ENCODE results near the gene BRIP1.

DNA sequence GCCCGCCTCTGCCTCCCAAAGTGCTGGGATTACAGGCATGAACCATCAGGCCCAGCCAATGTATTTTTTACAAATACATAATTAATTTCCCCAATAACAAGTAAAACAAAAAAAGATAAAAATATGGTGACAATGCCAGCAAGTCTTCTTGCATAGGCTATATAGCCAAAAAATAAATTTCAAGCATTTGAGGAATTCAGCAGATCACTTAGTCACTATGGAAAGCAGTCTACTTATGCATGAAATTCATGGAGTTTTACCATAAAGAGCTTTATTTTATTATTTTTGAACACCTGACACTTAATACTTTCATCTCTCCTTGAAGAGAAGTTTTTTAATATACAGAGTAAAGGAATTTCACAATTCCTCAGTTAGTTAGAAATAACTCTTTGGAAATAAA, 56.4 kb downstream of the BRIP1 start:
- no peak for TF ChIP-seq IRF2 (CRISPR knock-in tag; IDR thresholded peaks at IDR 0.05; ENCODE audit: borderline replicate concordance, low read depth)
- TF ChIP-seq ZNF263 (CRISPR knock-in tag; IDR thresholded peaks at IDR 0.05; ENCODE audit: low read depth) = no peak
- TF ChIP-seq, protein P1, sequence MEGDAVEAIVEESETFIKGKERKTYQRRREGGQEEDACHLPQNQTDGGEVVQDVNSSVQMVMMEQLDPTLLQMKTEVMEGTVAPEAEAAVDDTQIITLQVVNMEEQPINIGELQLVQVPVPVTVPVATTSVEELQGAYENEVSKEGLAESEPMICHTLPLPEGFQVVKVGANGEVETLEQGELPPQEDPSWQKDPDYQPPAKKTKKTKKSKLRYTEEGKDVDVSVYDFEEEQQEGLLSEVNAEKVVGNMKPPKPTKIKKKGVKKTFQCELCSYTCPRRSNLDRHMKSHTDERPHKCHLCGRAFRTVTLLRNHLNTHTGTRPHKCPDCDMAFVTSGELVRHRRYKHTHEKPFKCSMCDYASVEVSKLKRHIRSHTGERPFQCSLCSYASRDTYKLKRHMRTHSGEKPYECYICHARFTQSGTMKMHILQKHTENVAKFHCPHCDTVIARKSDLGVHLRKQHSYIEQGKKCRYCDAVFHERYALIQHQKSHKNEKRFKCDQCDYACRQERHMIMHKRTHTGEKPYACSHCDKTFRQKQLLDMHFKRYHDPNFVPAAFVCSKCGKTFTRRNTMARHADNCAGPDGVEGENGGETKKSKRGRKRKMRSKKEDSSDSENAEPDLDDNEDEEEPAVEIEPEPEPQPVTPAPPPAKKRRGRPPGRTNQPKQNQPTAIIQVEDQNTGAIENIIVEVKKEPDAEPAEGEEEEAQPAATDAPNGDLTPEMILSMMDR (IDR thresholded peaks at IDR 0.05) = no peak
- no peak for TF ChIP-seq ETV6 (CRISPR knock-in tag; IDR thresholded peaks at IDR 0.05)
- TF ChIP-seq, protein P2, sequence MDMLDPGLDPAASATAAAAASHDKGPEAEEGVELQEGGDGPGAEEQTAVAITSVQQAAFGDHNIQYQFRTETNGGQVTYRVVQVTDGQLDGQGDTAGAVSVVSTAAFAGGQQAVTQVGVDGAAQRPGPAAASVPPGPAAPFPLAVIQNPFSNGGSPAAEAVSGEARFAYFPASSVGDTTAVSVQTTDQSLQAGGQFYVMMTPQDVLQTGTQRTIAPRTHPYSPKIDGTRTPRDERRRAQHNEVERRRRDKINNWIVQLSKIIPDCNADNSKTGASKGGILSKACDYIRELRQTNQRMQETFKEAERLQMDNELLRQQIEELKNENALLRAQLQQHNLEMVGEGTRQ (CRISPR knock-in tag; IDR thresholded peaks at IDR 0.05) = no peak
- TF ChIP-seq, protein P3, sequence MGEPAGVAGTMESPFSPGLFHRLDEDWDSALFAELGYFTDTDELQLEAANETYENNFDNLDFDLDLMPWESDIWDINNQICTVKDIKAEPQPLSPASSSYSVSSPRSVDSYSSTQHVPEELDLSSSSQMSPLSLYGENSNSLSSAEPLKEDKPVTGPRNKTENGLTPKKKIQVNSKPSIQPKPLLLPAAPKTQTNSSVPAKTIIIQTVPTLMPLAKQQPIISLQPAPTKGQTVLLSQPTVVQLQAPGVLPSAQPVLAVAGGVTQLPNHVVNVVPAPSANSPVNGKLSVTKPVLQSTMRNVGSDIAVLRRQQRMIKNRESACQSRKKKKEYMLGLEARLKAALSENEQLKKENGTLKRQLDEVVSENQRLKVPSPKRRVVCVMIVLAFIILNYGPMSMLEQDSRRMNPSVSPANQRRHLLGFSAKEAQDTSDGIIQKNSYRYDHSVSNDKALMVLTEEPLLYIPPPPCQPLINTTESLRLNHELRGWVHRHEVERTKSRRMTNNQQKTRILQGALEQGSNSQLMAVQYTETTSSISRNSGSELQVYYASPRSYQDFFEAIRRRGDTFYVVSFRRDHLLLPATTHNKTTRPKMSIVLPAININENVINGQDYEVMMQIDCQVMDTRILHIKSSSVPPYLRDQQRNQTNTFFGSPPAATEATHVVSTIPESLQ (CRISPR knock-in tag; IDR thresholded peaks at IDR 0.05) = no peak
- TF ChIP-seq ZNF232 (CRISPR knock-in tag; IDR thresholded peaks at IDR 0.05) = no peak
- TF ChIP-seq, protein P4, sequence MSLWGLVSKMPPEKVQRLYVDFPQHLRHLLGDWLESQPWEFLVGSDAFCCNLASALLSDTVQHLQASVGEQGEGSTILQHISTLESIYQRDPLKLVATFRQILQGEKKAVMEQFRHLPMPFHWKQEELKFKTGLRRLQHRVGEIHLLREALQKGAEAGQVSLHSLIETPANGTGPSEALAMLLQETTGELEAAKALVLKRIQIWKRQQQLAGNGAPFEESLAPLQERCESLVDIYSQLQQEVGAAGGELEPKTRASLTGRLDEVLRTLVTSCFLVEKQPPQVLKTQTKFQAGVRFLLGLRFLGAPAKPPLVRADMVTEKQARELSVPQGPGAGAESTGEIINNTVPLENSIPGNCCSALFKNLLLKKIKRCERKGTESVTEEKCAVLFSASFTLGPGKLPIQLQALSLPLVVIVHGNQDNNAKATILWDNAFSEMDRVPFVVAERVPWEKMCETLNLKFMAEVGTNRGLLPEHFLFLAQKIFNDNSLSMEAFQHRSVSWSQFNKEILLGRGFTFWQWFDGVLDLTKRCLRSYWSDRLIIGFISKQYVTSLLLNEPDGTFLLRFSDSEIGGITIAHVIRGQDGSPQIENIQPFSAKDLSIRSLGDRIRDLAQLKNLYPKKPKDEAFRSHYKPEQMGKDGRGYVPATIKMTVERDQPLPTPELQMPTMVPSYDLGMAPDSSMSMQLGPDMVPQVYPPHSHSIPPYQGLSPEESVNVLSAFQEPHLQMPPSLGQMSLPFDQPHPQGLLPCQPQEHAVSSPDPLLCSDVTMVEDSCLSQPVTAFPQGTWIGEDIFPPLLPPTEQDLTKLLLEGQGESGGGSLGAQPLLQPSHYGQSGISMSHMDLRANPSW (CRISPR knock-in tag; conservative IDR thresholded peaks at IDR 0.05; ENCODE audit: low read depth) = no peak
